A673 (cell line): ENCODE data around the gene EDEM3. TPM values are rescaled to one million over a fixed set of nuclear protein-coding genes. Genes with fewer than 3 reads are reported as not detected.

Source experiments
- BruUV-seq: library from RNA; stranded (reverse); fragments of 400-500 nt; replicated peaks from 2 replicates; lab custom pipeline; 2021; lab: Mats Ljungman, UMichigan
- CTCF ChIA-PET: fragments of 300-600 bp; sonication (Branson Sonifier 250); formaldehyde crosslinking; loops from one replicate; lab custom pipeline; 2022; ENCODE audit warnings: antibody characterized with exemption; lab: Charles Lee
- POLR2A ChIA-PET: fragments of 300-600 bp; sonication (Branson Sonifier 250); formaldehyde crosslinking; loops from one replicate; lab custom pipeline; 2022; ENCODE audit warnings: antibody characterized with exemption; ENCODE audit not compliant: low non-redundant PET; lab: Charles Lee
- DNase-seq: peaks from one replicate; pipeline ENCODE4 v3.0.0-alpha.2; 2015; ENCODE audit warnings: low spot score
- H3K27ac ChIP-seq: fragments of 200-600 bp; sonication (generic); 2 replicates; pipeline ENCODE4 v1.5.1; 2016; ENCODE audit warnings: mixed run types, low read depth, mild to moderate bottlenecking, mixed read lengths, antibody characterized with exemption, low read length; ENCODE audit not compliant: poor library complexity, severe bottlenecking
- H3K27me3 ChIP-seq: fragments of 200-600 bp; sonication (generic); replicated peaks from 2 replicates; pipeline ENCODE4 v1.6.1; 2017; ENCODE audit warnings: mixed run types, low read depth, mild to moderate bottlenecking, mixed read lengths, antibody characterized with exemption, low read length; ENCODE audit not compliant: insufficient read depth, poor library complexity
- H3K36me3 ChIP-seq: fragments of 200-600 bp; sonication (generic); 2 replicates; pipeline ENCODE4 v1.6.1; 2016; ENCODE audit warnings: mixed run types, mild to moderate bottlenecking, mixed read lengths, antibody characterized with exemption, low read length; ENCODE audit not compliant: insufficient read depth, poor library complexity, severe bottlenecking
- H3K4me1 ChIP-seq: fragments of 200-600 bp; sonication (generic); 2 replicates; pipeline ENCODE4 v1.6.1; 2017; ENCODE audit warnings: mixed run types, mild to moderate bottlenecking, mixed read lengths, antibody characterized with exemption, low read length; ENCODE audit not compliant: insufficient read depth, poor library complexity, severe bottlenecking
- H3K4me3 ChIP-seq: fragments of 200-600 bp; sonication (generic); 2 replicates; pipeline ENCODE4 v1.5.1; 2016; ENCODE audit warnings: low read depth, mixed run types, mild to moderate bottlenecking, mixed read lengths, low read length; ENCODE audit not compliant: poor library complexity, severe bottlenecking
- H3K9me3 ChIP-seq: fragments of 200-600 bp; sonication (generic); 2 replicates; pipeline ENCODE4 v1.6.1; 2016; ENCODE audit warnings: mixed run types, low read depth, mild to moderate bottlenecking, mixed read lengths, antibody characterized with exemption, low read length; ENCODE audit not compliant: poor library complexity, severe bottlenecking
- EZH2 ChIP-seq: fragments of 200-600 bp; sonication (generic); IDR thresholded peaks from 2 replicates; pipeline ENCODE4 v1.6.1; 2017; ENCODE audit warnings: borderline replicate concordance, low read depth, mild to moderate bottlenecking, mixed read lengths, antibody characterized with exemption, low read length; ENCODE audit not compliant: poor library complexity, severe bottlenecking
- intact Hi-C: fragments of 100-400 bp; cut with micrococcal nuclease; formaldehyde crosslinking; loops from one replicate; pipeline ENCODE4 v1.10.0; 2022; ENCODE audit not compliant: unreplicated experiment
- total RNA-seq: library from RNA; stranded (reverse); gene quantifications from 2 replicates; pipeline ENCODE4 v1.2.3, GENCODE V29; 2021
- TF ChIP-seq, protein P1 (sequence below): fragments of 300-800, 200-600 bp; sonication (generic); conservative IDR thresholded peaks from 2 replicates; pipeline ENCODE4 v1.5.1; 2017; ENCODE audit warnings: low read depth, mild to moderate bottlenecking, antibody characterized with exemption, low read length, moderate library complexity, mixed read lengths

EDEM3 gene
- total RNA-seq, 1 experiment from 2014 or later: 24.3 TPM

DNA sequence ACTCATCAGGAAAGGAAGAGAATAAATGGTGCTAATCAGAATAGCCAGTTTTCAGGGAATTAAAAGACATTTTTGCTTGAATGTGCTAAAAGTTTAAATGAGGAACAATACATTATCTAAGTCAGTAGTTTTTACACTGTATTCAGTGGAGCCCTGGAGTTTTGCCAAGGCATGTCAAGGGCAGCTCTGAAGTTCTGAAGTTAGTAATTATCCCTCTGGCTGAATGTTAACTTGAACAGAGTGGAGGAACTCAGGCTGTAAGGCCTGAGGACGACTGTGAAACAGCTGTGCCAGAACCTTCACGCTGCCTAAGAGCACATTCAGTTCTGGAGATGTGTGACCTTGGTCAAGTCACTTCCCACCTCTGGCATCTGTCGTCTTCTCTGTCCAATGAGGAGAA, 68.1 kb downstream of the EDEM3 start:
- ChIA-PET POLR2A (no interaction called here), CTCF (interaction anchor here (0.6 to 1.1 kb wide), 2 partner anchors 23 to 124 kb away, joined by 4 to 5 read pairs; no protein-coding TSS in a partner anchor)
- H3K9me3 ChIP-seq: peaks cover 5% of the 10 kb centered on the region
- no TSS peak for BruUV-seq
- TF ChIP-seq, protein P1, sequence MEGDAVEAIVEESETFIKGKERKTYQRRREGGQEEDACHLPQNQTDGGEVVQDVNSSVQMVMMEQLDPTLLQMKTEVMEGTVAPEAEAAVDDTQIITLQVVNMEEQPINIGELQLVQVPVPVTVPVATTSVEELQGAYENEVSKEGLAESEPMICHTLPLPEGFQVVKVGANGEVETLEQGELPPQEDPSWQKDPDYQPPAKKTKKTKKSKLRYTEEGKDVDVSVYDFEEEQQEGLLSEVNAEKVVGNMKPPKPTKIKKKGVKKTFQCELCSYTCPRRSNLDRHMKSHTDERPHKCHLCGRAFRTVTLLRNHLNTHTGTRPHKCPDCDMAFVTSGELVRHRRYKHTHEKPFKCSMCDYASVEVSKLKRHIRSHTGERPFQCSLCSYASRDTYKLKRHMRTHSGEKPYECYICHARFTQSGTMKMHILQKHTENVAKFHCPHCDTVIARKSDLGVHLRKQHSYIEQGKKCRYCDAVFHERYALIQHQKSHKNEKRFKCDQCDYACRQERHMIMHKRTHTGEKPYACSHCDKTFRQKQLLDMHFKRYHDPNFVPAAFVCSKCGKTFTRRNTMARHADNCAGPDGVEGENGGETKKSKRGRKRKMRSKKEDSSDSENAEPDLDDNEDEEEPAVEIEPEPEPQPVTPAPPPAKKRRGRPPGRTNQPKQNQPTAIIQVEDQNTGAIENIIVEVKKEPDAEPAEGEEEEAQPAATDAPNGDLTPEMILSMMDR: no peak
- no peak for TF ChIP-seq EZH2
- intact Hi-C loops: loop anchor here (5.0 kb wide), 1 partner anchor 609 kb away; no protein-coding TSS in a partner anchor
- no peak overlapping the region for H3K4me3 ChIP-seq
- no peak overlapping the region for H3K27ac ChIP-seq
- H3K27me3 ChIP-seq: no peaks in the 10 kb centered on the region
- no peaks in the 10 kb centered on the region for H3K36me3 ChIP-seq
- DNase-seq: peak; percentile 52
- H3K4me1 ChIP-seq: peaks cover 10% of the 10 kb centered on the region

GRCh38 chr1:184685116-184685515, 69.5 kb downstream of the EDEM3 start:
- ChIA-PET CTCF (no interaction called here), POLR2A (no interaction called here)
- no TSS peak for BruUV-seq
- intact Hi-C loops: loop anchor here (5.0 kb wide), 1 partner anchor 608 kb away; no protein-coding TSS in a partner anchor
- Histone ChIP-seq H3K4me1 (no peaks in the 10 kb centered on the region), H3K27ac (no peak overlapping the region), H3K36me3 (no peaks in the 10 kb centered on the region), H3K4me3 (no peak overlapping the region), H3K27me3 (no peaks in the 10 kb centered on the region), H3K9me3 (peaks cover 5% of the 10 kb centered on the region)
- DNase-seq: no peak
- TF ChIP-seq EZH2: no peak
- TF ChIP-seq, protein P1: no peak

- TF ChIP-seq EZH2: no peak
- TF ChIP-seq, protein P1: no peak
- POLR2A ChIA-PET: no interaction called here
- H3K4me1 ChIP-seq: no peaks in the 10 kb centered on the region
Measured at GRCh38 chr1:184684285-184685074, 70.2 kb downstream of the EDEM3 start.

More at GRCh38 chr1:184684285-184685074, 70.2 kb downstream of the EDEM3 start:
- no peak for DNase-seq
- Histone ChIP-seq H3K27ac (no peak overlapping the region), H3K4me3 (no peak overlapping the region), H3K36me3 (no peaks in the 10 kb centered on the region), H3K27me3 (no peaks in the 10 kb centered on the region), H3K9me3 (peaks cover 5% of the 10 kb centered on the region)
- CTCF ChIA-PET: no interaction called here
- intact Hi-C loops: loop anchor here (5.0 kb wide), 1 partner anchor 607 kb away; no protein-coding TSS in a partner anchor
- BruUV-seq: no TSS peak
